Measurements from ENCODE around the gene HS3ST4.

DNA sequence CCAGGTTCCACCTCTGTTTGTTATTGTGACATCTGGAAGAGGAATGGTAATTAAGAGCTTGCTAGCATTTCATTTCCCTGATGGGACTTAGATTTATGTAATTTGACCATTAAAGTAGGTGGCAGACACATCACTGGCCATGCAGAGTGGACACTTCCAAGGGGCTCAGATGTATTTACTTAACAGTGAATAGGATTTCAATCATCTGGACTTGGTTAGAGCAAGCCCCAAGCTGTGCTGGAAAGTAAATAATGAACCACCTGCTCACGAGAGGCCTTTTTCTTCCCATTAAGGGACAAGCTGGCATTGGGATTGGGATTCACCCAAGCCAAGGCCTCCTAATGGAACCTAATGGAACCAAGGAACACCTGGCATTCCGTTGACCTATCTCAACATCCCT lies 395.3 kb downstream of the HS3ST4 start:
- TF ChIP-seq, protein P1, sequence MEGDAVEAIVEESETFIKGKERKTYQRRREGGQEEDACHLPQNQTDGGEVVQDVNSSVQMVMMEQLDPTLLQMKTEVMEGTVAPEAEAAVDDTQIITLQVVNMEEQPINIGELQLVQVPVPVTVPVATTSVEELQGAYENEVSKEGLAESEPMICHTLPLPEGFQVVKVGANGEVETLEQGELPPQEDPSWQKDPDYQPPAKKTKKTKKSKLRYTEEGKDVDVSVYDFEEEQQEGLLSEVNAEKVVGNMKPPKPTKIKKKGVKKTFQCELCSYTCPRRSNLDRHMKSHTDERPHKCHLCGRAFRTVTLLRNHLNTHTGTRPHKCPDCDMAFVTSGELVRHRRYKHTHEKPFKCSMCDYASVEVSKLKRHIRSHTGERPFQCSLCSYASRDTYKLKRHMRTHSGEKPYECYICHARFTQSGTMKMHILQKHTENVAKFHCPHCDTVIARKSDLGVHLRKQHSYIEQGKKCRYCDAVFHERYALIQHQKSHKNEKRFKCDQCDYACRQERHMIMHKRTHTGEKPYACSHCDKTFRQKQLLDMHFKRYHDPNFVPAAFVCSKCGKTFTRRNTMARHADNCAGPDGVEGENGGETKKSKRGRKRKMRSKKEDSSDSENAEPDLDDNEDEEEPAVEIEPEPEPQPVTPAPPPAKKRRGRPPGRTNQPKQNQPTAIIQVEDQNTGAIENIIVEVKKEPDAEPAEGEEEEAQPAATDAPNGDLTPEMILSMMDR (IDR thresholded peaks at IDR 0.05): no peak
- TF ChIP-seq EP300 (IDR thresholded peaks at IDR 0.05): no peak
- TF ChIP-seq POLR2A (IDR thresholded peaks at IDR 0.05): no peak
- no peak for TF ChIP-seq POLR2AphosphoS5 (IDR thresholded peaks at IDR 0.05)
